Measurements from ENCODE around the gene TAB2. TPM values are rescaled to one million over a fixed set of nuclear protein-coding genes. Genes with fewer than 3 reads are reported as not detected.

TAB2 gene
- total and polyA plus RNA-seq, 9 of the 15 experiments (the other 6 are each of a cell fraction or from before 2014, with no cell fraction given) = 9.1 to 38.3 (median 18.6) TPM

DNA sequence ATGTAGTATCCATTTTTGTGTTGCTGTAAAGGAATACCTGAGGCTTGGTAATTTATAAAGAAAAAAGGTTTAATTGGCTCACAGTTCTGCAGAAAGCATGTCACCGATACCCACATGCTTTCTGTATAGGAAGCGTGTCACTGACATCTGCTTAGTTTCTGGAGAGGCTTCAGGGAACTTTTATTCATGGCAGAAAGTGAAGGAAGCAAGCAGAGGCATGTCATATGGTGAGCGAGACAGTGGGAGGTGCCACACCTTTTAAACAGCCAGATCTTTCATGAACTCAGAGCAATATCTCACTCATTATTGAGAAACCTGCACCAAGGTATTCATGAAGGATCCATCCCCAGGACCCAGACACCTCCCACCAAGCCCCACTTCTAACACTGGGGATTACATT is 86.0 kb downstream of the TAB2 start:
- in situ Hi-C loops (cut with MboI) = no loop called here
- ATAC-seq (no peak), FAIRE-seq (no peak), DNase-seq (ENCODE audit: extremely low read depth in 1 of 4, low spot score in 3 of 4) (no peak)
- Histone ChIP-seq H3K79me2 (ENCODE audit: control insufficient read depth, insufficient read depth, low read length) (no peaks in the 10 kb centered on the region), H3K4me3 (no peak overlapping the region), H3K9me1 (ENCODE audit: control insufficient read depth, insufficient read depth, low read length) (no peaks in the 10 kb centered on the region), H3K4me2 (ENCODE audit: insufficient read depth, low read length) (no peak overlapping the region), H3K27me3 (ENCODE audit: control insufficient read depth in 2 of 2, insufficient read depth in 2 of 2, low read length in 2 of 2) (no peaks in the 10 kb centered on the region), H3K4me1 (replicated peaks in 1 of 2; ENCODE audit: control insufficient read depth in 2 of 2, insufficient read depth in 2 of 2, low read length in 2 of 2) (no peaks in the 10 kb centered on the region), H3K9me3 (replicated peaks; ENCODE audit: control insufficient read depth, insufficient read depth, low read depth, low read length) (no peaks in the 10 kb centered on the region), H3K27ac (ENCODE audit: extremely low read depth, low read depth, low read length) (no peak overlapping the region), H2AFZ (ENCODE audit: low read depth, low read length) (no peak overlapping the region), H3K36me3 (ENCODE audit: control insufficient read depth, insufficient read depth, low read length) (peaks cover 31% of the 10 kb centered on the region), H4K20me1 (replicated peaks; ENCODE audit: control insufficient read depth, insufficient read depth, low read length) (no peaks in the 10 kb centered on the region), H3K9ac (ENCODE audit: insufficient read depth in 1 of 2, low read depth in 2 of 2, low read length in 2 of 2) (no peak overlapping the region)
- intact Hi-C loops (cut with micrococcal nuclease) = no loop called here
- 94% methylated on average over 3 of the region's 3 CpGs for WGBS (ENCODE audit: insufficient coverage, low coverage, missing lambda C conversion rate)
- TF ChIP-seq ZNF124 (CRISPR knock-in tag; IDR thresholded peaks at IDR 0.05) (no peak), PHF8 (IDR thresholded peaks at IDR 0.05; ENCODE audit: borderline replicate concordance, low read length) (no peak), NFRKB (IDR thresholded peaks at IDR 0.05; ENCODE audit: low read depth) (no peak), ADNP (tag; IDR thresholded peaks at IDR 0.05) (no peak), PCBP2 (IDR thresholded peaks at IDR 0.05; ENCODE audit: low read depth, low read length, poor library complexity, severe bottlenecking) (no peak), ILK (tag; IDR thresholded peaks at IDR 0.05; ENCODE audit: borderline replicate concordance, low read depth) (no peak), PHTF2 (CRISPR knock-in tag; IDR thresholded peaks at IDR 0.05) (no peak), ZBTB11 (CRISPR knock-in tag; IDR thresholded peaks at IDR 0.05) (no peak), GATA2 (CRISPR knock-in tag; IDR thresholded peaks at IDR 0.05) (no peak), ATF1 (CRISPR knock-in tag; IDR thresholded peaks at IDR 0.05) (no peak), ATF1 (tag; IDR thresholded peaks at IDR 0.05) (no peak)
- no TSS peak for BruUV-seq (replicated peaks)
- CTCF ChIA-PET (ENCODE audit: low intra/inter-chr PET ratio) = no interaction called here
- POLR2A ChIA-PET = no interaction called here
